Measurements from ENCODE around the gene VIL1.
A peak's percentile ranks its signal among the peaks of the same experiment; 100 is the strongest.

The VIL1 gene

DNA sequence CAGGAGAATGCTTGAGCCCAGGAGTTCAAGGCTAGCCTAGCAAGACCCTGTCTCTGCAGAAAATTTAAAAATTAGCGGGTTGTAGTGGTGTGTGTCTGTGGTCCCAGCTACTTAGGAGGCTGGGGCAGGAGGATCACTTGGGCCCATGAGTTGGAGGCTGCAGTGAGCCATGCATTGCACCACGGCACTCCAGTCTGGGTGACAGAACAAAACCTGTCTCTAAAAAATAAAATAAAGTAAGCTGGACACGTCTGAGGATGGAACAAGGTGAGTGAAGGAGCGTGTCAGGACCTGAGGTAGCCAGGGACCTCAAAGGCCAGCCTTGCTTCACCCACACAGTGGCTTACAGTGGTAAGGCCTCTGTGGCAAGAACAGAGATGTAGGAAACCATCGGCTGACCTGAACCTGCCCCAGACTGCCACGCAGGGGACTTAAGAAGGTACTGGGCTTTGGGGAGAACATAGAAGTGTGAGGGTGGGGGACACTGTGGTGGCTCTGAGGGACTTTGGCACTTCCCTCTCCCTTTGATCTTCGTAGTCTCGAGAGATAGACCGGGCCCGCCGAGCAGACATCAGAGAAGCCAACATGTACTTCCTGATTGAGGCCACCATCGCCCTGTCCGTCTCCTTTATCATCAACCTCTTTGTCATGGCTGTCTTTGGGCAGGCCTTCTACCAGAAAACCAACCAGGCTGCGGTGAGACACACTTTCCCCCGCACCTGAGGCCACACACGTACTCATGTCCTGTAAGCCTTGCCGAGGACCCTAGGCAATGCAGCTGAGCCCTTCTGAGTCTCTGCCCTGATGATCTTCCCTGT lies 29.4 kb upstream of the VIL1 start:
- no peak for TF ChIP-seq ZNF274 (IDR thresholded peaks at IDR 0.05; ENCODE audit: low read depth, low read length)
- H3K4me3 ChIP-seq (ENCODE audit: low read length), result no peak overlapping the region

DNA sequence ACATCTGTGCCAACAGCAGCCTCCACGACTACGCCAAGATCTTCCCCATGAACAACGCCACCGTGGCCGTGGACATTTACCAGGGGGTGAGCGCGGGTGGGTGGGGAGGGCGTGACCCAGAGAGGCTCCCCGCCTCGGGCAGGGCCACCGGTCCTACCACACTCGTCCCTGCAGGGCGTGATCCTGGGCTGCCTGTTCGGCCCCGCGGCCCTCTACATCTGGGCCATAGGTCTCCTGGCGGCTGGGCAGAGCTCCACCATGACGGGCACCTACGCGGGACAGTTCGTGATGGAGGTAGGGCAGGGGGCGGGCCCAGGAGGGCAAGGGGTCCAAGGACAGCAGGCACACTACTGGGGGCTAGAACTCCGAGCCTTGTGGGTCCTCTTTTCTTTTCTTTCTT lies 27.7 kb upstream of the VIL1 start:
- H3K4me3 ChIP-seq (ENCODE audit: low read length), result no peak overlapping the region
- no peak for TF ChIP-seq ZNF274 (IDR thresholded peaks at IDR 0.05; ENCODE audit: low read depth, low read length)

DNA sequence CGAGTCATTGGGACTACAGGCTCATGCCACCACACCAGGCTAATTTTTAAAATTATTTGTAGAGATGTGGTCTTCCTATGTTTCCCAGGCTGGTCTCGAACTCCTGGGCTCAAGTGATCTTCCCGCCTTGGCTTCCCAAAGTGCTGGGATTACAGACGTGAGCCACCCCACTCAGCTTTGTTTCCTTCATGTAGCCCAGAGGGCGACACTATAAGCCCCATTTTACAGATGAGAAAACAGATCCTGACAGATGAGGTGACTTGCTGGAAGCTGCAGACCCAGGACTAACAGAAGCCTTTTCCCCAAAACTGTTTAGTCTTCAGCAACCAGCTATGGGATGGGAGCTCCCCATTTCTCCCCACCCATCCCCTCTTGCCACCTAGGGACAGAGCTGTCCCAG lies 26.5 kb upstream of the VIL1 start:
- H3K4me3 ChIP-seq (ENCODE audit: low read length), result no peak overlapping the region

DNA sequence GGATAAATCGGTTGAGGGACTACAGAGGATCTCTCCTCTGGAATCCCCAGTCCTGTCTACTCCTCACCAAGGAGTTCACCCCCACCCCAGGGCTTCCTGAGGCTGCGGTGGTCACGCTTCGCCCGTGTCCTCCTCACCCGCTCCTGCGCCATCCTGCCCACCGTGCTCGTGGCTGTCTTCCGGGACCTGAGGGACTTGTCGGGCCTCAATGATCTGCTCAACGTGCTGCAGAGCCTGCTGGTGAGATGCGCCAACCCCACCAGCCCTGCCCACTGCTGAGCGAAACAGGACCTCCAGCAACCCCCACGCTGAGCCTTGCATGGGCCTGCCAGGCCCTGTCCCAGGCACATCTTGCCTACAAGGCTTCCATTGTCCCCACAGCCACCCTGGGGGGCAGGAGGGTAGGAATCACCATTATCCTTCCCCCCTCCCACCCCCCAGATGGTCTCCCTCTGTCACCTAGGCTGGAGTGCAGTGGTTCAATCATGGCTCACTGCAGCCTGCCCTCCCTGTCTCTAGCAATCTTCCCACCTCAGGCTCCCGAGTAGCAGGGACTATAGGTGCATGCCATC lies 25.9 kb upstream of the VIL1 start:
- H3K4me3 ChIP-seq (ENCODE audit: low read length), result no peak overlapping the region
- no peak for TF ChIP-seq ZNF274 (IDR thresholded peaks at IDR 0.05; ENCODE audit: low read depth, low read length)

More for the DNA sequence above, 26.5 kb upstream of the VIL1 start:
- TF ChIP-seq ZNF274 (IDR thresholded peaks at IDR 0.05; ENCODE audit: low read depth, low read length), result no peak

DNA sequence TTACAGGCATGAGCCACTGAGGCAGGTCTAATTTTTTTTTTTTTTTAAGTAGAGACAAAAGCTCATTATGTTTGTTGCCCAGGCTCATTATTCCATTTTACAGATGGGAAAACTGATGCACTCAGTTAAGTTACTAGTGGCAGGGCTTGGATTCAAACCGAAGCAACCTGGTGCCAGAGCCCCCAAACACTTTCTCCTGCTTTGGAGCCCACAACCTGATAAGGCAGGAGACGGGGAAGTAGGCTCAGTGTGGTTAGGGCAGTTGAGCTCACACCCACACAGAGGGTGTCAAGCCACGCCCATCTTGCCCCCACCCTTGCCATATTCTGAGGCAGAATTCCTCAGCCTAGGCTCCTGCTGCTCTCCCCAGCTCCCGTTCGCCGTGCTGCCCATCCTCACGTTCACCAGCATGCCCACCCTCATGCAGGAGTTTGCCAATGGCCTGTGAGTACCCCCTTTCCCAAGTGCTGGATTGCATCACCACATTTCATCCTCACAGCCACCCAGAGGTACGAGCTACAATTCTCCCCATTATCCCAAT lies 25.1 kb upstream of the VIL1 start:
- no peak for TF ChIP-seq ZNF274 (IDR thresholded peaks at IDR 0.05; ENCODE audit: low read depth, low read length)

DNA sequence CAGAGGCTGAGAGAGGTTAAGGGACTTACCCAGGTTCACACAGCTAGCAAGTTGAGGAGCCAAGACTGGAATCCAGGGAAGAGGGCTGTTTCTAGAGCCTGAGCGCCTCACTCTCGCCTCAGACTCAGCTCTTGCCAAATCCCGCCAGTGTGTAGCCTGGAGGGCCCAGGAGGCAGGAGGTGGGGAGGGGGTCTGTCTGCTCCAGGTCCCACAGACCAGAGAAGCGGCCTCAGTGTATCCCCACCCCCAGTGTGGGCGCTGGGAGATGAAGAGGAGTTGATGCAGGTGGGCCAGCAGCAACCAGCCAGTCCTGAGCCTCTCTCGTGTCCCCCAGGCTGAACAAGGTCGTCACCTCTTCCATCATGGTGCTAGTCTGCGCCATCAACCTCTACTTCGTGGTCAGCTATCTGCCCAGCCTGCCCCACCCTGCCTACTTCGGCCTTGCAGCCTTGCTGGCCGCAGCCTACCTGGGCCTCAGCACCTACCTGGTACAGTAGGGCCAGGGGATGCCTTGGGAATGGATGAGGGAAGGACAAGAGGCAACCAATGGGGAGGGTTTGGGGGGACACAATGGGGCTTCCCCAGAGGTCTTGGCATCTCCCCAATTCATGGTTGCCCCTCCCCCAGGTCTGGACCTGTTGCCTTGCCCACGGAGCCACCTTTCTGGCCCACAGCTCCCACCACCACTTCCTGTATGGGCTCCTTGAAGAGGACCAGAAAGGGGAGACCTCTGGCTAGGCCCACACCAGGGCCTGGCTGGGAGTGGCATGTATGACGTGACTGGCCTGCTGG lies 24.4 kb upstream of the VIL1 start:
- TF ChIP-seq ZNF274 (IDR thresholded peaks at IDR 0.05; ENCODE audit: low read depth, low read length), result no peak
- no peak overlapping the region for H3K4me3 ChIP-seq (ENCODE audit: low read length)

More for the DNA sequence above, 25.1 kb upstream of the VIL1 start:
- H3K4me3 ChIP-seq (ENCODE audit: low read length), result no peak overlapping the region

DNA sequence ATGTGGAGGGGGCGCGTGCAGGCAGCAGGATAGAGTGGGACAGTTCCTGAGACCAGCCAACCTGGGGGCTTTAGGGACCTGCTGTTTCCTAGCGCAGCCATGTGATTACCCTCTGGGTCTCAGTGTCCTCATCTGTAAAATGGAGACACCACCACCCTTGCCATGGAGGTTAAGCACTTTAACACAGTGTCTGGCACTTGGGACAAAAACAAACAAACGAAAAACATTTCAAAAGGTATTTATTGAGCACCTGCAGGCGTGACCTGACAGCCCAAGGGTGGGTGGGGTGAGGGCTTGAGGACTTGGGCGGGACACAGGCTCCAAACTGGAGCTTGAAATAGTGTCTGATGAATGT lies 23.9 kb upstream of the VIL1 start:
- H3K4me3 ChIP-seq (ENCODE audit: low read length), result no peak overlapping the region
- TF ChIP-seq ZNF274 (IDR thresholded peaks at IDR 0.05; ENCODE audit: low read depth, low read length), result no peak

DNA sequence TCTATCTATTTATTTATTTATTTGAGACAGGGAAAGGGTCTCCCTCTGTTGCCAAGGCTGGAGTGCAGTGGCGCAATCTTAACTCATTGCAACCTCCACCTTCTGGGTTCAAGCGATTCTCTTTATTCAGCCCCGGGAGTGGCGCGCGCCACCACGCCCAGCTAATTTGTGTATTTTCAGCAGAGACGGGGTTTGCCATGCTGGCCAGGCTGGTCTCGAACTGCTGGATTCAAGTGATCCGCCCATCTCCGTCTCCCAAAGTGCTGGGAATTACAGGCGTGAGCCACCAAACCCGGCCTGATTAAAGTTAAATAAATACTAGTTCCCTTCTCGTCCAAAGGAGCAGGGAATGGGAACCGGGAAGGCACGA lies 23.5 kb upstream of the VIL1 start:
- H3K4me3 ChIP-seq (ENCODE audit: low read length), result peak overlapping the region; percentile 30; the same call in 1 of the 2 replicates
- TF ChIP-seq ZNF274 (IDR thresholded peaks at IDR 0.05; ENCODE audit: low read depth, low read length), result no peak

DNA sequence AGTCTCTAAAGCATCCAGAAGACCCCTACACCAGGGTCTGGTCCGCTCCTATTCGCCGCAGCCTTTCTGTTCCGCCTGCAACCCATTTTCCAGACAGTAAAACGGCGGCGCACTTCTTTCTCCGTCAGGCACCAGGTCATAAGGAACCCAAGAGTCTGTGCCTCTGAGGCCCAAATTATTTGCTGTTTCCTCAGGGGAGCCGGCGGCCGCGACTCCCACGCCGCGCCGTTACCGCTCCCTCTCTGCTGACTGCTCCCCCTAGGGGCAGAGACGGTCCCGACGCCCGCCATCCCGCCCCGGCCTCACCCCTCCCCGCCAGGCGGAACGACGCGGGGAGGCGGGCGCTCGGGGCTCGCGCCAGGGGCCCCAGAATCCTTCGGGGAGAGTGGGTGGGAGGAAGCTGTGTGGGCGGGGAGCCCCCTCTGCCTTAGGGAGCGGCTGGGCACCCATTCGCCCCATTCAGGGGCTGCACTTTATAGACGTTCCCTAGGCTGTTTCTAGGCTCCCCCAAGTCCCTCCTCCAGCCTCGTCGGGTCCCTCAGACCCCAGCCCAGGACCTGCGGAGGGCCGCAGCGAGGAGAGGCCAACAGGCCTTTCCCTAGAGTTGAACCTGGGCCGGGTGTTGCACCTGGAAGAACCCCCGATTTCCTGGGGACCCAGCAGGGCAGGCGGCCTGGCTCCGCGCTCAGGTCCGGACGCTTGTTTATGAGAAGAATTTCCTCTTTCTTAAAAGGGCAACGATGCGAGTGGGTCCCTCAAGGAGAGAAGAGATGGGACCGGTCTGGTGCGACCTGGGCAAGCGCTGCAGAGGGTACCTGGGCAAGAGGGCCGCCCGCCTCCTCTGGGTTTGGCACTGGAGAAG lies 22.9 kb upstream of the VIL1 start:
- no peak for TF ChIP-seq ZNF274 (IDR thresholded peaks at IDR 0.05; ENCODE audit: low read depth, low read length)
- peak overlapping the region; percentile 70; the same call in 1 of the 2 replicates for H3K4me3 ChIP-seq (ENCODE audit: low read length)

DNA sequence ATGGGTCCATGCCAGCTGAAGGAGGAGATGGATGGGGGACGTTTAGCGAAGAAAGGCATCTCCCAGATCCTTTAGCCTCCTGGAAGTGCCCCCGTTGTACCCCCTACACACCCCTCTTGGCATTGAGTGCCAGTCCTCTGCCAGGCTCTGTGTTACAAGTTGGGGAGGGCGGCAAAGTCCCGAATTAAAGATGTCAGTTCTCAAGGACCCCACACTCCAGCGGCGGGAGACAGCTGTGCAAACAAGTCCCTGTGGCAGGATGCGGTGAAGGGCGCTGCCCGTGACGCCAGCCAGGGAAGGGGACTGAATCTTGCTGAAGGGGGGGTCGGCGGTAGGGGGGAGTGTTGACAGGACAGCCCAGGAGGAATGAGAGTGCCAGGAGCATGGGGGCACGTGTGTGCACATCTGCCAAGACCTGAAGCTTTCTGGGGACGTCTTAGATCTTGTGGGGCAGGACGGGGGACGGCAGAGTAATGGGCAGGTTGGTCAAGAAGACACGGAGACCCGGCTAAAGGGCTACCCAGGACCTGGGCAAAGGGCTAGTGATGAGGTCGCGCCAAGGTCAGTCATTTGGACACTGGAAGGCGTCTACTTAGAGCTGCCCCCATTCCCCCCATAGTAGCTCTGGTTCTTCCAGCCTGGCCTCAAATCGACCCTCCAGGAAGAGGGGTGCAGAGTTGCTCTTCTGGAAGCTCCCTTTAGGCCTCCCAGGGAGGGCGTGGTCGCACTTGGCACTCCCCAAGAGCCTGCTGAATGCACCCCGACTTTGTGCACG lies 22.0 kb upstream of the VIL1 start:
- no peak for TF ChIP-seq ZNF274 (IDR thresholded peaks at IDR 0.05; ENCODE audit: low read depth, low read length)
- peak overlapping the region; percentile 70; the same call in 1 of the 2 replicates for H3K4me3 ChIP-seq (ENCODE audit: low read length)

DNA sequence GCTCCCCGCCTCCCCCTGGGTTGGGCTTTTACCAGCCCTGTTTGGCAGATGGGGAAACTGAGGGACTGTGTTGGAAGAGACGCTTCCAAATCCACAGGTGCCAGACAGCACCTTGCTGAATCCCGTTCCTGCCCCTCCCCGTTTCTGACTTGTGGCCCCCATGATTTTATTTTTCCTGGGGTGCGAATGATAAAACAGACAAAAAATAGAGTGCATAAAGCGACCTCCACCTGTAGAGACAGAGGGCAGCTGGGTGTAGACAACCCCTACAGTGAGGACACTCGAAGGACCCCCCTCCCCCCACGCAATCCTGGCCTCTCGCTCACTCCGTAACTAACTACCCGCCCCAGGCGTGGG lies 21.5 kb upstream of the VIL1 start:
- peak overlapping the region; percentile 70; the same call in 1 of the 2 replicates for H3K4me3 ChIP-seq (ENCODE audit: low read length)
- no peak for TF ChIP-seq ZNF274 (IDR thresholded peaks at IDR 0.05; ENCODE audit: low read depth, low read length)

DNA sequence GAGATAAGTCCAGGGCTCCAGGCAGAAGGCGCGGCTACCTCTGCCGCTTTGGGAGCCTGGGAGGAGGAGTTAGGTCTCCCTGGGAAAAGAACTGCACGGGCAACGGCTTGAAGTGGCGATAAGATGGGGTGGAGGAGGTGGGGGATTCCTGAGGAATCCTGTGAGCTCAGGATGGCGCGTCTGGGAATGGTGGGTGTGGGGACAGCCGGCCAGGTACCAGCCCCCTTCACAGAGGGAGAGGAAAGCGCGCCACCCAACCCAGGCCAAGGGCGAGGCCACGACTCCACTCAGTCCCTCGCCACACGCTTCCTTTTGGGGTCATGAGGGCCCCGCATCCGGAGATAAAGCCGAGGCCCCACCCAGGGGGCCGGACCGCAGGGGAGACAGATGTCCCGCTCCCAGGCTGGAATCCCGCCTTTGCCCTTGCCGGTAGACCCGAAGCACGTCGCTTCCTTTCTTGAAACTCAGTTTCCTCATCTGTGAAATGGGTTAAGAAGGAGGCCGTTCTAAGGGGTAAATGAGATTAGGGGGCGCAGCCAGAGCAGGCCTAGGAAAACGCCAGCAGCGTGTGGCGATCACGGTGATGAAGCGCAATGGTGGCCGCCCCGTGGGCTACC lies 21.0 kb upstream of the VIL1 start:
- TF ChIP-seq ZNF274 (IDR thresholded peaks at IDR 0.05; ENCODE audit: low read depth, low read length), result no peak
- H3K4me3 ChIP-seq (ENCODE audit: low read length), result peak overlapping the region; percentile 70; the same call in 1 of the 2 replicates

All from GM08714 (cell line).